HCT116 (cell line): ENCODE results near the gene HEXD. TPM values are rescaled to one million over a fixed set of nuclear protein-coding genes. Genes with fewer than 3 reads are reported as not detected.

ENCODE experiments used
- ATAC-seq: fragments of 200-7000 bp; cut with Tn5 transposase; 2 replicates; pipeline ENCODE4 v1.9.1; 2020; ENCODE audit warnings: mild to moderate bottlenecking, moderate library complexity
- BruUV-seq: library from RNA; stranded (reverse); fragments of 400-500 nt; replicated peaks from 2 replicates; lab custom pipeline; 2021; lab: Mats Ljungman, UMichigan
- CTCF ChIA-PET: fragments of 300-600 bp; sonication (Branson Sonifier 250); formaldehyde crosslinking; loops from one replicate; lab custom pipeline; 2021; ENCODE audit warnings: antibody characterized with exemption; lab: Charles Lee
- POLR2A ChIA-PET: fragments of 300-600, 350-600 bp; sonication (Branson Sonifier 250); formaldehyde crosslinking; loops from one replicate; lab custom pipeline; 2021; ENCODE audit warnings: antibody characterized with exemption; lab: Charles Lee
- RAD21 ChIA-PET, 2 experiments: fragments of 300-600 bp; sonication (Branson Sonifier 250); formaldehyde crosslinking; loops; one replicate each; lab custom pipeline; 2023; ENCODE audit warnings: low total read pairs in 2 of 2; ENCODE audit not compliant: uncharacterized antibody in 2 of 2, unreplicated experiment in 2 of 2, low non-redundant PET in 1 of 2; lab: Charles Lee
- DNase-seq: peaks from one replicate; pipeline ENCODE4 v3.0.0-alpha.2; 2010; ENCODE audit warnings: low read depth, low spot score
- H2AFZ ChIP-seq: fragments of 200-600 bp; shearing (Covaris generic), sonication (generic); 2 replicates; pipeline ENCODE4 v1.6.1; 2017; ENCODE audit warnings: low read depth, mixed run types, mixed read lengths, antibody characterized with exemption, low read length; ENCODE audit not compliant: poor library complexity, severe bottlenecking
- H3K27ac ChIP-seq: 2 replicates; pipeline ENCODE4 v1.5.1; 2012; ENCODE audit warnings: low read depth, low read length
- H3K27me3 ChIP-seq: fragments of 200-600 bp; sonication (generic); 2 replicates; pipeline ENCODE4 v1.6.1; 2016; ENCODE audit warnings: mixed run types, low read length, mixed read lengths; ENCODE audit not compliant: insufficient read depth
- H3K36me3 ChIP-seq, 2 experiments: fragments of 200-500 bp in 1 of 2; fragments of 200-600 bp in 1 of 2; sonication (Bioruptor generic) in 1 of 2; sonication (generic) in 1 of 2; 2 replicates each; pipeline versions ENCODE4 v1.5.1 to v1.6.1; 2014 to 2016; ENCODE audit warnings: low read length in 2 of 2, inconsistent platforms in 1 of 2, mixed read lengths in 1 of 2, mixed run types in 1 of 2; ENCODE audit not compliant: insufficient read depth in 2 of 2, control insufficient read depth in 1 of 2
- H3K4me1 ChIP-seq, 2 experiments: fragments of 200-600 bp in 1 of 2; sonication (generic) in 1 of 2; 2 replicates each; pipeline versions ENCODE4 v1.5.1 to v1.6.1; 2012 to 2017; ENCODE audit warnings: low read length in 2 of 2, inconsistent platforms in 1 of 2, mild to moderate bottlenecking in 1 of 2, mixed read lengths in 1 of 2, mixed run types in 1 of 2, moderate library complexity in 1 of 2; ENCODE audit not compliant: insufficient read depth in 2 of 2, control insufficient read depth in 1 of 2
- H3K4me2 ChIP-seq: fragments of 200-600 bp; sonication (generic); 2 replicates; pipeline ENCODE4 v1.6.1; 2017; ENCODE audit warnings: mixed run types, low read length, mixed read lengths
- H3K4me3 ChIP-seq, 2 experiments: fragments of 200-600 bp in 1 of 2; sonication (generic) in 1 of 2; replicated peaks in 1 of 2; 2 replicates each; pipeline ENCODE4 v1.5.1; 2011 to 2016; ENCODE audit warnings: low read length in 2 of 2, control low read depth in 1 of 2, low read depth in 1 of 2, mild to moderate bottlenecking in 1 of 2, mixed read lengths in 1 of 2, mixed run types in 1 of 2
- H3K79me2 ChIP-seq: fragments of 200-600 bp; sonication (generic); 2 replicates; pipeline ENCODE4 v1.6.1; 2017; ENCODE audit warnings: mild to moderate bottlenecking, mixed run types, low read length, moderate library complexity, mixed read lengths; ENCODE audit not compliant: insufficient read depth
- H3K9ac ChIP-seq: fragments of 200-600 bp; sonication (generic); 2 replicates; pipeline ENCODE4 v1.6.1; 2016; ENCODE audit warnings: low read length, mixed read lengths
- H3K9me2 ChIP-seq: fragments of 200-600 bp; sonication (generic), shearing (Covaris generic); 2 replicates; pipeline ENCODE4 v1.6.1; 2017; ENCODE audit warnings: mixed run types, mild to moderate bottlenecking, moderate library complexity; ENCODE audit not compliant: insufficient read depth
- H3K9me3 ChIP-seq, 2 experiments: fragments of 200-500 bp in 1 of 2; fragments of 200-600 bp in 1 of 2; sonication (Bioruptor generic) in 1 of 2; sonication (generic) in 1 of 2; 2 replicates each; pipeline ENCODE4 v1.6.1; 2014 to 2017; ENCODE audit warnings: low read length in 2 of 2, mixed read lengths in 2 of 2, inconsistent platforms in 1 of 2, low read depth in 1 of 2, mild to moderate bottlenecking in 1 of 2, mixed run types in 1 of 2, moderate library complexity in 1 of 2; ENCODE audit not compliant: control insufficient read depth in 1 of 2, insufficient read depth in 1 of 2
- H4K20me1 ChIP-seq: fragments of 200-600 bp; sonication (generic), shearing (Covaris generic); 2 replicates; pipeline ENCODE4 v1.6.1; 2017; ENCODE audit warnings: mixed run types, mild to moderate bottlenecking, moderate library complexity; ENCODE audit not compliant: insufficient read depth
- ELF1 ChIP-seq: IDR thresholded peaks from 2 replicates; pipeline ENCODE4 v1.6.1; 2012; ENCODE audit warnings: low read depth, borderline replicate concordance
- EZH2phosphoT487 ChIP-seq: fragments of 200-600 bp; IDR thresholded peaks from 2 replicates; pipeline ENCODE4 v1.6.1; 2018; ENCODE audit warnings: antibody characterized with exemption, borderline replicate concordance
- POLR2AphosphoS5 ChIP-seq: IDR thresholded peaks from 2 replicates; pipeline ENCODE4 v1.6.1; 2011; ENCODE audit warnings: mild to moderate bottlenecking, low read depth, low read length, moderate library complexity
- RAD21 ChIP-seq: IDR thresholded peaks from 2 replicates; pipeline ENCODE4 v1.6.1; 2012; ENCODE audit warnings: low read depth, mild to moderate bottlenecking
- SIN3A ChIP-seq: IDR thresholded peaks from 2 replicates; pipeline ENCODE4 v1.6.1; 2012; ENCODE audit warnings: low read depth
- TCF7L2 ChIP-seq: IDR thresholded peaks from 2 replicates; pipeline ENCODE4 v1.7.0; 2011; ENCODE audit warnings: borderline replicate concordance, inconsistent platforms; ENCODE audit not compliant: insufficient read depth, insufficient read length; ENCODE audit errors: extremely low read depth
- YY1 ChIP-seq: IDR thresholded peaks from 2 replicates; pipeline ENCODE4 v1.6.1; 2011; ENCODE audit warnings: low read length, low read depth, moderate library complexity, mild to moderate bottlenecking; ENCODE audit not compliant: insufficient replicate concordance; ENCODE audit errors: extremely low read depth
- intact Hi-C: fragments of 100-400 bp; cut with micrococcal nuclease; formaldehyde crosslinking; loops from 2 replicates; pipeline ENCODE4 v1.10.0; 2022
- total RNA-seq: library from RNA; stranded (reverse); gene quantifications from one replicate; pipeline ENCODE4 v1.2.1, GENCODE V29; 2021; ENCODE audit not compliant: unreplicated experiment
- TF ChIP-seq, protein P1 (sequence below): IDR thresholded peaks from 2 replicates; pipeline ENCODE4 v1.6.1; 2012

HEXD gene
- total RNA-seq, 1 experiment from 2014 or later: 45.2 TPM

DNA sequence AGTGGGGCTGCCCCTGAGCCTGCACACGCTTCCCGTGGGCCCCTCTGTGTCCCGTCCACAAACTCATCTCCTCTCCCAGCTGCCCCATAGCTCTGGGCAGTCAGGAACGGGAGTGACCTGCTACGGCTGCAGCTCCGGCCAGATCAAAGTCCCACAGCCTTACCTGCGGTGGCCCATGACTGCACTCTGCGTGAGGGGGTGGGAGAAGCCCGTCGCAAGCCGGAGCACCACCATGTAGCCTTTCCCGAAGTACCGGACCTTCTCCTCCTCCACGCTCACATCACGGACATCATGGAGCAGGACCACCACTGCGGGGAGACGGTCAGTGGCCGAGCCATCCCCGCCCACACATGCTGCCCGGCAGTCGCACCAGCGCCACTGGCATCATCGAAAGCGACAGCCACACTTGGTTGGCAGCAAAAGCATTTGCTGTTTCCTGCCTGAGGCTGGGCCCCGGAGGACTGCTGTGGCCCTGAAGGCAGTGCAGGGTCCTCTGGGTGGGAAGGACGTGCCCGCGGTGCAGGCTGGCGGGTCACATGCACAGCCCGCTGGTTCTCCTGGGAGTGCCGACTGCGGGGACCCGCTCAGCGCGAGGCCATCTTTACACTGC is 26.2 kb downstream of the HEXD start:
- TF ChIP-seq YY1 (no peak), ELF1 (no peak), EZH2phosphoT487 (no peak), SIN3A (no peak)
- TF ChIP-seq, protein P1, sequence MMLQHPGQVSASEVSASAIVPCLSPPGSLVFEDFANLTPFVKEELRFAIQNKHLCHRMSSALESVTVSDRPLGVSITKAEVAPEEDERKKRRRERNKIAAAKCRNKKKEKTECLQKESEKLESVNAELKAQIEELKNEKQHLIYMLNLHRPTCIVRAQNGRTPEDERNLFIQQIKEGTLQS: no peak
- Histone ChIP-seq H3K36me3 (peaks cover 0 to 17% of the 10 kb centered on the region in 2 experiments; a peak in 1 of 4 replicates), H3K9ac (no peak overlapping the region), H3K27ac (no peak overlapping the region; the same call in 1 of the 2 replicates), H3K27me3 (no peaks in the 10 kb centered on the region), H4K20me1 (no peaks in the 10 kb centered on the region), H3K4me2 (no peak overlapping the region), H3K4me1 (peaks cover 4% of the 10 kb centered on the region in 2 experiments; a peak in 3 of 4 replicates), H3K9me2 (no peaks in the 10 kb centered on the region), H3K4me3 (no peak overlapping the region), H3K9me3 (no peaks in the 10 kb centered on the region), H2AFZ (no peak overlapping the region), H3K79me2 (peaks cover 4% of the 10 kb centered on the region; the same call in 1 of the 2 replicates)
- ChIA-PET RAD21 (no interaction called here), CTCF (no interaction called here), POLR2A (no interaction called here)
- no TSS peak for BruUV-seq
- intact Hi-C loops: no loop called here
- no peak for DNase-seq
- ATAC-seq: no peak

DNA sequence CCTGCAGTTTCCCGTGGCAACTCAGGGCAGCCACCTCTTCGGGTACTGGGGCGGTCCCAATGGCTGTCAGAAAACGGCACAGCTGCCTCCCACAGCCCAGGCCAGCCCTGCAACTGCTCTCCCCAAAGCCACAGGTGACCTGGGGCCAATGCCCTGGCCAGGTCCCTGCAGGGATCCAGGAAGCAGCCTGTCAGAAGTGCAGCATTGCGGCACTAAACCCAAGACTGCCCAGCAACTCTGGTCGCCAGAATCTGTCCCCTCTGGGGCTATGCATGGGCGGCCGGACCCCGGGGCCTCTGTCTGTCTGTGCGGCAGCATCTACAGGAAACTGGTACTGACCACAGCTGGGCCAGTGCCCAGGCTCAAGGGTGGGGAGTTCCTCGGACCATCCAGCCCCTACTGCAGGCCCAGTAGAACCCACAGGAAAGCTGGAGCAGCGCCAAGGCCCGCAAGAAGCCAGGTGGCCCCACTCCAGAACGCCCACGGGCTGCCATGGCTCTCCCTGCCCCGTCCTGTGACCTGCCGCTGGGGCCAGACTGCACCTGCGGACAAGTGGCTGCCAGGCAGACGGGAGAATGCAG is 26.9 kb downstream of the HEXD start:
- DNase-seq (no peak), ATAC-seq (no peak)
- Histone ChIP-seq H4K20me1 (no peaks in the 10 kb centered on the region), H3K9ac (no peak overlapping the region), H3K9me2 (no peaks in the 10 kb centered on the region), H3K27me3 (no peaks in the 10 kb centered on the region), H3K9me3 (no peaks in the 10 kb centered on the region), H3K4me2 (no peak overlapping the region), H2AFZ (no peak overlapping the region), H3K79me2 (peaks cover 11% of the 10 kb centered on the region), H3K36me3 (peaks cover 0 to 17% of the 10 kb centered on the region in 2 experiments; a peak in 1 of 4 replicates), H3K4me1 (peaks cover 4 to 10% of the 10 kb centered on the region in 2 experiments; a peak in 3 of 4 replicates), H3K27ac (no peak overlapping the region), H3K4me3 (no peak overlapping the region)
- no peak for TF ChIP-seq POLR2AphosphoS5
- no peak for TF ChIP-seq RAD21
- TF ChIP-seq TCF7L2: no peak
- TF ChIP-seq SIN3A: no peak
- CTCF ChIA-PET: no interaction called here
- RAD21 ChIA-PET: no interaction called here
- intact Hi-C loops: no loop called here
- POLR2A ChIA-PET: no interaction called here
- BruUV-seq: no TSS peak
